Measurements from ENCODE around the gene TSPAN10. TPM values are rescaled to one million over a fixed set of nuclear protein-coding genes. Genes with fewer than 3 reads are reported as not detected.
A peak's percentile ranks its signal among the peaks of the same experiment; 100 is the strongest.

The TSPAN10 gene
- total and polyA plus RNA-seq, 7 donors, result 0.36 to 1.7 (median 0.66) TPM

GRCh38 chr17:81684442-81684911 lies 47.5 kb downstream of the TSPAN10 start:
- Histone ChIP-seq H3K4me1 (peaks cover 0 to 32% (median 31%) of the 10 kb centered on the region in 4 donors), H3K27ac (peak overlapping the region; percentile 80 to 93 (median 84)), H3K4me3 (peak overlapping the region; percentile 75 to 97 (median 86)), H3K27me3 (no peaks in the 10 kb centered on the region), H3K9me3 (no peaks in the 10 kb centered on the region), H3K36me3 (peaks cover 12 to 49% (median 34%) of the 10 kb centered on the region in 4 donors)
- intact Hi-C loops (cut with DNase I), result loop anchor here (2.0 to 5.0 kb wide), 2 partner anchors 18 to 47 kb away; partner anchors contain the start of genes MRPL12, NPLOC4 and TSPAN10
- TF ChIP-seq EP300 (IDR thresholded peaks at IDR 0.05) (no peak), POLR2AphosphoS5 (IDR thresholded peaks at IDR 0.05) (no peak), POLR2A (IDR thresholded peaks at IDR 0.05) (no peak)
- TF ChIP-seq, protein P1, sequence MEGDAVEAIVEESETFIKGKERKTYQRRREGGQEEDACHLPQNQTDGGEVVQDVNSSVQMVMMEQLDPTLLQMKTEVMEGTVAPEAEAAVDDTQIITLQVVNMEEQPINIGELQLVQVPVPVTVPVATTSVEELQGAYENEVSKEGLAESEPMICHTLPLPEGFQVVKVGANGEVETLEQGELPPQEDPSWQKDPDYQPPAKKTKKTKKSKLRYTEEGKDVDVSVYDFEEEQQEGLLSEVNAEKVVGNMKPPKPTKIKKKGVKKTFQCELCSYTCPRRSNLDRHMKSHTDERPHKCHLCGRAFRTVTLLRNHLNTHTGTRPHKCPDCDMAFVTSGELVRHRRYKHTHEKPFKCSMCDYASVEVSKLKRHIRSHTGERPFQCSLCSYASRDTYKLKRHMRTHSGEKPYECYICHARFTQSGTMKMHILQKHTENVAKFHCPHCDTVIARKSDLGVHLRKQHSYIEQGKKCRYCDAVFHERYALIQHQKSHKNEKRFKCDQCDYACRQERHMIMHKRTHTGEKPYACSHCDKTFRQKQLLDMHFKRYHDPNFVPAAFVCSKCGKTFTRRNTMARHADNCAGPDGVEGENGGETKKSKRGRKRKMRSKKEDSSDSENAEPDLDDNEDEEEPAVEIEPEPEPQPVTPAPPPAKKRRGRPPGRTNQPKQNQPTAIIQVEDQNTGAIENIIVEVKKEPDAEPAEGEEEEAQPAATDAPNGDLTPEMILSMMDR (IDR thresholded peaks at IDR 0.05), result no peak
- no peak for DNase-seq
- WGBS, 2 donors, result 2 to 6% methylated on average over 16 of the region's 16 CpGs

GRCh38 chr17:81685108-81685507 lies 48.1 kb downstream of the TSPAN10 start:
- no peak for TF ChIP-seq POLR2A (IDR thresholded peaks at IDR 0.05)
- intact Hi-C loops (cut with DNase I), result loop anchor here (2.0 kb wide), 1 partner anchor 18 kb away; the partner anchor contains the start of gene MRPL12
- Histone ChIP-seq H3K4me3 (peak overlapping the region in 3 of 4 donors; percentile 81 to 97 (median 92)), H3K4me1 (peaks cover 0 to 32% (median 31%) of the 10 kb centered on the region in 4 donors), H3K9me3 (no peaks in the 10 kb centered on the region), H3K27me3 (no peaks in the 10 kb centered on the region), H3K27ac (peak overlapping the region in 1 of 4 donors; percentile 81), H3K36me3 (peaks cover 12 to 52% (median 40%) of the 10 kb centered on the region in 4 donors)
- no peak for DNase-seq
- 75 to 80% methylated on average over 12 of the region's 12 CpGs for WGBS, 2 donors

DNA sequence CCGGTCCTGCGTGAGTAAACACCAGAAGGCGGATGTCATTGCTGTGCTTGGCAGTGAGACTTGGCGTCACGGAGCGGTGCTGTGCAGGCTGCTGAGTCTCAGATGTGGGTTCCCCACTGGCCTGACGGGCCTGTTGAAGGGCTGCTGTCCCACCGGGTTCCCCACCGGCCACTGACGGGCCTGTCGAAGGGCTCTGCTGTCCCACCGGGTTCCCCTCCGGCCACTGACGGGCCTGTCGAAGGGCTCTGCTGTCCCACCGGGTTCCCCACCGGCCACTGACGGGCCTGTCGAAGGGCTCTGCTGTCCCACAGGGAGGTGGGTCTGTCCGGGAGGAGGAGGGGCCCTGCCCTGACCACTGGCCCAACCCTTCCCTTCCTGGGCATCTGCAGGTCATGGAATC lies 49.6 kb downstream of the TSPAN10 start:
- intact Hi-C loops (cut with DNase I), result no loop called here
- H3K9me3 ChIP-seq, result no peaks in the 10 kb centered on the region
- no peaks in the 10 kb centered on the region for H3K27me3 ChIP-seq
- no peak overlapping the region for H3K27ac ChIP-seq
- no peak for TF ChIP-seq POLR2A (IDR thresholded peaks at IDR 0.05)
- no peak for TF ChIP-seq EP300 (IDR thresholded peaks at IDR 0.05)
- TF ChIP-seq, protein P1 (IDR thresholded peaks at IDR 0.05), result no peak
- no peak for TF ChIP-seq POLR2AphosphoS5 (IDR thresholded peaks at IDR 0.05)
- H3K36me3 ChIP-seq, result peaks cover 16 to 57% (median 54%) of the 10 kb centered on the region in 4 donors
- peaks cover 0 to 32% (median 31%) of the 10 kb centered on the region in 4 donors for H3K4me1 ChIP-seq
- 94 to 95% methylated on average over 20 of the region's 20 CpGs for WGBS, 2 donors
- no peak for DNase-seq
- H3K4me3 ChIP-seq, result no peak overlapping the region

- WGBS, 2 donors, result 95 to 96% methylated on average over 41 of the region's 41 CpGs
- Histone ChIP-seq H3K9me3 (no peaks in the 10 kb centered on the region), H3K36me3 (peaks cover 27 to 70% (median 67%) of the 10 kb centered on the region in 4 donors), H3K27ac (no peak overlapping the region), H3K4me1 (peaks cover 0 to 20% (median 19%) of the 10 kb centered on the region in 4 donors), H3K27me3 (no peaks in the 10 kb centered on the region), H3K4me3 (no peak overlapping the region)
- DNase-seq, result no peak
- intact Hi-C loops (cut with DNase I), result no loop called here
- TF ChIP-seq EP300 (IDR thresholded peaks at IDR 0.05), result no peak
- no peak for TF ChIP-seq POLR2AphosphoS5 (IDR thresholded peaks at IDR 0.05)
- TF ChIP-seq POLR2A (IDR thresholded peaks at IDR 0.05), result no peak
- TF ChIP-seq, protein P1 (IDR thresholded peaks at IDR 0.05), result no peak
Observed at GRCh38 chr17:81687770-81688541, 51.0 kb downstream of the TSPAN10 start.

GRCh38 chr17:81688616-81689015 lies 51.6 kb downstream of the TSPAN10 start:
- Histone ChIP-seq H3K36me3 (peaks cover 27 to 76% (median 73%) of the 10 kb centered on the region in 4 donors), H3K4me3 (no peak overlapping the region)
- intact Hi-C loops (cut with DNase I), result no loop called here

More at GRCh38 chr17:81688616-81689015, 51.6 kb downstream of the TSPAN10 start:
- Histone ChIP-seq H3K27me3 (no peaks in the 10 kb centered on the region), H3K27ac (no peak overlapping the region), H3K9me3 (no peaks in the 10 kb centered on the region), H3K4me1 (peaks cover 0 to 18% (median 16%) of the 10 kb centered on the region in 4 donors)
- TF ChIP-seq POLR2A (IDR thresholded peaks at IDR 0.05), result no peak
- TF ChIP-seq EP300 (IDR thresholded peaks at IDR 0.05), result no peak
- DNase-seq, result no peak
- WGBS, 2 donors, result 92 to 95% methylated on average over 14 of the region's 14 CpGs

All from sigmoid colon (tissue), 7 donors.